ENCODE results near the gene WAC.

WAC gene

DNA sequence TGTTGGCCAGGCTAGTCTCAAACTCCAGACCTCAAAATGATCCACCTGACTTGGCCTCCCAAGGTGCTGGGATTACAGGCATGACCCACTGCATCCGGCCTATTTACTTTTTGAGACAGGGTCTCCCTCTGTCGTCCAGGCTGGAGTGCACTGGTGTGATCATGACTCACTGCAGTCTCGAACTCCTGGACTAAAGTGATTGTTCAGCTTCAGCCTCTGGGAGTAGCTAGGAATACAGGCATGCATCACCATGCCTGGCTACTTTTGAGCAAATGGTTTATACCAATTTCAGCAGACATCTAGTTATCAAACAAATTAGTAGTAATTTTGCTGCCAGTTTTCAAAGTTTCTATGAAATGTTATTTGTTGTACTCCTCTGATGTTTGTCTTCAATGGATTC is 2.2 kb upstream of the WAC start:
- in situ Hi-C loops (cut with MboI; ENCODE audit: low sequenced_read_pairs): no loop called here

DNA sequence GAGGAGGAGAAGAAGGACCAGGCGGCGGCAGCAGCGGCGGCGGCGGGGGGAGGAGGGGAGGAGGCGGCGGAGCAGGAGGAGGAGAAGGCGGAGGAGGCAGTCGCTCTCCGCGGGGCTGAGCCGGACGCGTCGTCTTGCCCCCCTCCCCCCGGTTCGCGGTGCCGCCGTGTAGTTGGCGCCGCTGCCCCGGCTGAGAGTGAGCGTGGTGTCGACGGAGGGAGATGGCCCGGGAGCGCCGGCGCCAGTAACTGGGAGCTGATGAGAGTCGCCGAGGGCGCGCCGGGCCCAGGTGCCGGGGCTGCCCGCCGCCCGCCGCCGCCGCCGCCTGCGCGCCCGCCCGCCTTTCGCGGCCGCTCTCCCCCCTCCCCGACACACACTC is 257 bp downstream of the WAC start:
- in situ Hi-C loops (cut with MboI; ENCODE audit: low sequenced_read_pairs): no loop called here

DNA sequence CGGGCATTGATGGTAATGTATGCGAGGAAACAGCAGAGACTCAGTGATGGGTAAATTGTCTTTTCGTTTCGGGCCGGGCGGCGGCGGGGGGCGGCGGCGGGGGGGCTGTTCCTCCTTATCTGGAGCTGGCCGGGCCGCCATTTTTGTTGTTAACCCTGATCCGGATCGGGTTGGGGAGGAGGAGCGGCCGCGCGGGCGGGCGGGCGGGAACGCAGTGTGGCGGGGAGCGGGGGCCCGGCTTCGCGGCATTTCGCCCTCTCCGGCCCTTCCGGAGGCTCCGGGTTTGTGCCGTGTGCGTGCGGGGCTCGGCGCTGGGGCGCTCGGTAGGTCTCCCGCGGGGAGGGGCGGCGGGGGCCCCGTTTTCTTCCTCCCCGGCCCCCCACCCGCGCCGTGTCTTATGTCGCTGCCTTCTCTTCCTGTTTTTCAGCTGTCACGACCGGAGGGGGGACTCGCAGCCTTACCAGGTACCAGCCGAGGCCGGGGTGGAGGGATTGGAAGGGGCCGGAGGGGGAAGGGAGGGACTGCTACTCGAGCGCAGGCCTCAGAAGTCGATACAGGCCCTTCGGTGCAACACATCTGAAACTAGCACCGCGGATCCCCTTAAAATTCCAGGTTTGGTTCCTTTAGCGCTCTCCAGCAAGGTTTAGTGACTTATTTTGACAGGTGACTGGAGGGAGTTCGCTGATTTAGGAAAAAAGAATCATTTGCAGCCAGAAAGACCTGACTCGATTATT is 820 bp downstream of the WAC start:
- in situ Hi-C loops (cut with MboI; ENCODE audit: low sequenced_read_pairs): no loop called here

DNA sequence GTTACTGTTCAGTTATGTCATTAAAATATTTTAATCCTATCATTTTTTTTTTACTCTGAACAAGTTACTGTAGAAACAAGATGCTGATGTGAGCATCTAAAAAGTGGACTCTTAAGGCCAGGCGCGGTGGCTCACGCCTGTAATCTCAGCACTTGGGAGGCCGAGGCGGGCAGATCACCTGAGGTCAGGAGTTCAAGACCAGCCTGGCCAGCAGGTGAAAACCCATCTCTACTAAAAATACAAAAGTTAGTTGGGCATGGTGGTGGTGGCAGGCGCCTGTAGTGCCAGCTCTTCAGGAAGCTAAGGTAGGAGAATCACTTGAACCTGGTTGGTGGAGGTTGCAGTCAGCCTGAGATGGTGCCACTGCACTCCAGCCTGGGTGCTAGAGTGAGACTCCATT is 2.9 kb downstream of the WAC start:
- in situ Hi-C loops (cut with MboI; ENCODE audit: low sequenced_read_pairs): no loop called here

DNA sequence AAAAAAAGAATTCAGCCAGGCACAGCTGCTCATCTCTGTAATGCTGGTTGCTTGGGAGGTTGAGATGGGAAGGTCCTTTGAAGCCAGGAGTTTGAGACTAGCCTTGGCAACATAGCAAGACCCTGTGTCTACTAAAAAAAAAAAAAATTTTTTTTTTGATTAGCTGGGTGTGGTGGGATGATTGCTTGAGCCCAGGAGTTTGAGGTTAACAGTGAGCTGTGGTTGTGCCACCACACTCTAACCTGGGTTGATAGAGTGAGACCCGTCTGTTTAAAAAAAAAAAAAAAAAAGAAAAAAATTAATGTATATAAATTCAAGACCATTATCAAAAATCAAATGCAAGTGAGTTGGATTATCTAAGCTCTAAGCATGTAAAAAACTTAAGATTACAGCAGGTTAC is 5.7 kb downstream of the WAC start:
- in situ Hi-C loops (cut with MboI; ENCODE audit: low sequenced_read_pairs): no loop called here

DNA sequence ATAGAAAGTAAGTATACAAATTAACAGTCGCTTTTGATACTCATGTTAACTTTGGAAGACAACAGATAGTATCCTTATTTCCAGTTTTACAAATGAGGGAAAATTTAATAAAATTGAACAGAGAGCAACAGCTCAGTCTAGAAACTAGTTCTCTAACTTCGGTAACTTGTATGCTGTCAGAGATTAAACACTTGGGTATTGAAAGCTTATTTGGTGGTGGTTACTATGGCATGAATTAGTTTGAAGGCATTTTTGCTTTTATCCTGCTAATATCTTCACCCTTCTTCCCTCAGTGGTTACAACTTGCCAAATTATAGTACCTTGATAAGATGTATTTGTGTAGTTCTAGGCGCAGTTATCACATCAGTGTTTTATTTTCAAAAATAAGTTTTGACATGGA is 7.2 kb downstream of the WAC start:
- in situ Hi-C loops (cut with MboI; ENCODE audit: low sequenced_read_pairs): no loop called here

DNA sequence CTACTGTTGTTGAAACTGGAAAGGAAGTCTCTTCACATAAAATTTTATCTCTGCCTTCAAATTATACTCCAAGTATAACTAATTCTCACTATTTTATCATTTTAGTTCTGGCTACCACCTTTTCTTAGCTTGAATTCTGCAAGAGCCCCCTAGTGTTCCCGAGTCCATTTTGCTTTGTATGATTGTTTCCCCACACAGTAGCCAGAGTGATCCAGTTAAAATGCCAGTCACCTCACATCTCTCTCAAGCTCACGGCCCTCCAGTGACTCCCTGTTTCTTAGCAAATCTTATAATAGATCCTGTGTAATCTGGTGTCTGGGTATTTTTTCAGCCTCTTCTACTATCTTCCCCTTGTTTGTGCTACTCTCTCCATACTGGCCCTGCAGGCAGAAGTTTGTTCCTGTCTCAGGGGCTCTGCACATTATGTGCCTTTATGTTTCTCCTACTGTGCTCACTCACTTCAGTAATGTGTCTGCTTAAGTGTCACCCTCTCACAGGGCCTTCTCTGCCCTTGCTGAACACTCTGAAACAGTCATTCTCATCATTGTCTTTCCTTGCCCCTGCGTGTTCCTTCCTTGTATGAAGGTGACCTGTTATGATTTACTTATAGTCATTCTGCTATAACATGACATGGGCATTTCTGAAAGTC is 8.9 kb downstream of the WAC start:
- in situ Hi-C loops (cut with MboI; ENCODE audit: low sequenced_read_pairs): no loop called here

DNA sequence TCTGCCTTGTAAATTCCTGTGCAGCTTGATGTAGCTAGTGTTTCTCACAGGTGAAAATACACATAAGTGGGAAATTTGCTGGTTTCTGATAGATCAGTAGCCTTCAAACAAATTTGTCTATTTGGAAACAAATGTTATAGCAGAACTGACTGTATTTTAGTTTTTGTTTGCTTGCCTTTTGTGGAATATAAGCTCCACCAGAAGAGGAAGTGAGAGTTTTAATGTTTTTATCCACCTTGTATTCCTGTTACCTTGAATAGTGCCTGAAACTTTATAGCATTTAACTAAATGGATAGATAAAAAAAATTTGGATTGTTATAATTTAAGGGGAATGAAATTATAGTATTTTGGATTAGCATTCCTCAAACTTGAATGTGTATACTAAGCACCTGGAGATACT is 9.8 kb downstream of the WAC start:
- in situ Hi-C loops (cut with MboI; ENCODE audit: low sequenced_read_pairs): no loop called here

DNA sequence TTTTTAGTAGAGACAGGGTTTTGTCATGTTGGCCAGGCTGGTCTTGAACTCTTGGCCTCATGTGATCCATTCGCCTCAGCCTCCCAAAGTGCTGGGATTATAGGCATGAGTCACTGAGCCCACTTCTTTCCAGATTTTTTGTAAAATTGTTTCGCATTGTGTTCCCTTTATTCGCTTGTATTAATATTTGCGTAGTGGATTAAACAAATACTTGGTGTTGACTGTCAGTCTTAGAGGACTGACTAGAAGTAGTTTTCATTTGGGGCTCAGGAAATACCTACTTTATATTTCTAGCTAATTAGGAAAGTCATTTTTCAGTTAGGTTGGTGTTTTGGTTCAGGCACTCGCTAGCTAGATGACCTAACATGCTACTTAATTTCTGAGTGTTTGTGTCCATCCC is 11.1 kb downstream of the WAC start:
- in situ Hi-C loops (cut with MboI; ENCODE audit: low sequenced_read_pairs): no loop called here

DNA sequence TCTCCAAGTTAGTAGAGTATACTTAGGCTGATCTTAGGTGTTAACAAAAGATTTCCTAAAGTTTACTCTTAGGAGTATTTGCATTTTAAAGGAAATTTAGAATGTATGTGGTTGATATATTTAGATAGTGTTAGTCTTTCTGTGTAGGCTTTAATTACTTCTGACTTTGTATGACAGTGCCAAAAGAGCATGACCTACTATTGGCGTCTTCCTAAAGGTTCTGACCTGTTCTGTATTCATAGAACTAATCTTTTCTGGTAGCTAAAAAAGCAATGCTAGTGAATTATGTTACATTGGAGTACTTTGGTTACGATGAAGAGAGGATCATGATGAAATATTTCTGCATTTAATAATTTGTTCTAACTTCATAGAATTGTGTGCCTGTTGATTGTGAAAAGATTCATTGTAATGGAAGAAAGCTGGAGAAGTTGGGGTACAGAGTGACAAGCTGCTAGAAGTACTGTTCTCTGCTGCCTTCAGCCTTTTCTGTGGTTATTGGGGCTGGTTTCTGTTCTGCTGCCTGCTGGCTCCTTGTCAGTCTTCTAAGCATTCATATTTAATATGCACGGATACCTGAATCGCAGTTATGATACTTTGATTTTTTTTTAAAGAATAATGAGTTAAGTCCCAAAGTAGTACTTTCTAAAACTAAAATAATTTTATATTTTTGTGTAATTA is 13.2 kb downstream of the WAC start:
- in situ Hi-C loops (cut with MboI; ENCODE audit: low sequenced_read_pairs): no loop called here

DNA sequence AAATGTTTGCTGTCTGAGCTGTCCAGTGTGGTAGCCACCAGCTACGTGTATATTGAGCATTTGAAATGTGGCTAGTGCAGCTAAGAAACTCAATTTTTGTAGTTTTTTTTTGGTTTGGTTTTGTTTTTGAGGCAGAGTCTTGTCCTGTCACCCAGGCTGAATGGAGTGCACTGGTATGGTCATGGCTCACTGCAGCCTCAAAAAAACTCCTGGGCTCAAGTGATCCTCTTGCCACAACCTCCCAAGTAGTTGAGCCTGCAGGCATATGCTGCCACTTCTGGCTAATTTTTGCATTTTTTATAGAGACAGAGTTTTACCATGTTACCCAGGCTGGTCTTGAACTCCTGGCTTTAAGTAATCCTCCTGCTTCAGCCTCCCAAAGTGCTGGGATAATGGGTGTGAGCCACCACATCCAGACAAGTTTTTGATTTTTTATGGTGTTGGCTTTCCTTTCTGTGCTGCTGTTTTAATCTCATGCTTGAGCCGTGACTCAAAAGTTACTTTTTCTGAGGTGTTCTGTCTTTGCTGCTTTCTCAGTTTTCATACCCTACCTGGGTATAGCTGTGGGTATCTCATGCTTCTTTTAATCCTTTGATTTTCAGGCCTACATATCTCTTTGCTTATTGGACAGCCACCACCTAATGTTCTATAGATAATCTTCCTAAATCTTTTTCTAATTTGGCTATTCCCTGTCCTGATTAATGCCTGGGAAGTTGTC is 16.0 kb downstream of the WAC start:
- in situ Hi-C loops (cut with MboI; ENCODE audit: low sequenced_read_pairs): no loop called here

DNA sequence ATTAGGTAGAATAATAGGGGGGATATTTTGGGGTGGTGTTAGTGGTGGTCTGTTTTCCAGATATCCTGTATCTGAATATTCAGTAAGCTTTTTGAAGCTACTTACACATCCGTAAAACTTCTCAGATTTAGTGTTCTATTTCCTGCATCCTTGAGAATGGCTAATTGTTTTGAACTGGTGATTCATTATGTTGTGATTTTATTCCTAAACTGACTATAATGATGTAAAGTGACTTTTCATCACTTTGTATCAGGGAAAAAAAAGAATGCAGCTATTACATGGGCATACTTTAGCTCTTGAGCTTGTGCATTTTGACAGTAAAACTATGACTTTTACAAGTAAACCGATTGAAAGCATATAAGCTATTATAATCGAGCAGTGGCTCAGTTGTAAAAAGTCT is 18.2 kb downstream of the WAC start:
- in situ Hi-C loops (cut with MboI; ENCODE audit: low sequenced_read_pairs): no loop called here

DNA sequence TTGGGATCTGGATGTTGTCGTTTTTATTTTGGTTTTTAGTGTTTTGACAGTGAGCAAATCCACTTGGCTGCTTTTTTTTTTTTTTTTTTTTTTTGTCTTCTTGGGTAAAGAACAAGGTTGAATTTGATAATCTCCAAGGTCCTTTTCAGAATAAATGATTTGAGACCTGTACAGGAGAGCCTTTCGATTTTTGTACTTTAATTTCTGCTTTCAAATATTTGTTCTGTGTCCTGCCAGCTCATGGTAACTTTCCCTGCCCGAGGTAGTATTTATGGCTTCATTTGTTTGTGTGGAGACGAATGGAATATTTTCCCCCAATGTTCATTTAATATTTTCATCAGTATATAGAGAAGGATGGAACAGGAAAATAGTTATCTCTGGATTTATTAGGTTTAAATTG is 19.9 kb downstream of the WAC start:
- in situ Hi-C loops (cut with MboI; ENCODE audit: low sequenced_read_pairs): no loop called here

DNA sequence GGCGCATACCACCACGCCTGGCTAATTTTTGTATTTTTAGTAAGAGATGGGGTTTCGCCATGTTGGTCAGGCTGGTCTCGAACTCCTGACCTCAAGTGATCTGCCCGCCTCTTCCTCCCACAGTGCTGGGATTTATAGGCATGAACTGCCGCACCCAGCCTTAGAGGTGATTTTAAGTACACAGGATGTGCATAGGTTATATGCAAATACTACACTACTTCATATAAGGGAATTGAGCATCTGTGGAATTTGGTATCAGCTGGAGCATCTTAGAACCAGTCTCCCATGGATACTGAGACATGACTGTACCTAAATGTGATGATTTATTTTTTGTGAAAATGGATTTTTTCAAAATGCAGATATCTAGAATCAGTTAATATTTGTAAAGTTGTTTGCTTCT is 21.1 kb downstream of the WAC start:
- in situ Hi-C loops (cut with MboI; ENCODE audit: low sequenced_read_pairs): no loop called here

DNA sequence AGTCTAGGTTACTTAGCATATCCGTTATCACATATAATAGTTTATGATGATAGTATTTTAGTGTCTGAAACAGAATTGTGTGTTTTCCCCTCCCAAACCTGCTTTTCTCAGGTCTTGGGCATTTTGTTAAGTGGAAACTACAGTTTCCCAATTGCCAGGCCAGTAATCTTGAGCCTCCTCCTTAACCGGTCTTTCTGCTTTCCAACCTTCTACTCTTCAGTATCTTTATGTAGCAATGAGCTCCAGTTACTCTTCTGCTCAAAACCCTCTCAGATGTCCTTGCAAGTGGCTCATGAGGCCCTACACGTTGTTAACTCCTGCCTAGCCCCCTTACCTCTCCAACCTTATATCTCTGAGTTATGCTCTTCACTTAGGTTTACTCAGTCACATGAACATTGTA is 22.0 kb downstream of the WAC start:
- in situ Hi-C loops (cut with MboI; ENCODE audit: low sequenced_read_pairs): no loop called here

DNA sequence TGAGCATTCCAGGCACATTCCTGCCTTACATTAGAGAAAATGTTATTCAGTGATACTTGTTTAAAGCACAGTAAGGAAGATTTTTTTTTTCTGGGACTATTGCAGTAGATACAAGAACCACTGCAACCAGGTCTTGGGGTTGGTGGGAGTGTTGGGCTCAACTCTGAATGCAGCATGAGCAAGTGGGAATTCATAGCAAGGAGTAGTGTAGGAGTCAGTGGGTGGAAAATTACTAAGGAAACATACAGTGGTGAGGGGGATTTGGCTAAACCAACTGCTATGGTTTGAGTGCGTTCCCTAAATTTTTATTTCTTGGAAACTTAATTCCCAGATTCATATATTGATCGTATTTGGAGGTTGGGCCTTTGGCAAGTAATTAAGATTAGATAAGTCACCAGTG is 22.4 kb downstream of the WAC start:
- in situ Hi-C loops (cut with MboI; ENCODE audit: low sequenced_read_pairs): no loop called here

DNA sequence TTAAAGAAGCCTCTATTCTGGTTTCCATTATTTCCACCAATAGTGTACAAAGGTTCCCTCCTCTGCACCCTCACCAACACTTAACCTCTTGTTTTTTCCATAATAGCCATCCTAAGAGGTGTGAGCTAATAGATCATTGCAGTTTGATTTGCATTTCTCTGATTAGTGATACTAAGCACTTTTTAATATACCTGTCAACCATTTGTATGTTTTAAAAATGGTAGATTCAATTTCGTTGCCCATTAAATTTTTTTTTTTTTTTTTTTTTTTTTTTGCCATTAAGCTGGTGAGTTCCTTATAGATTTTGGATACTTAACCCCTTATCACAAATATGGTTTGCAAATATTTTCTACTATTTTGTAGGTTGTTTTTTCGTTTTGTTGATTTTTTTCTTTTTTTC is 23.2 kb downstream of the WAC start:
- in situ Hi-C loops (cut with MboI; ENCODE audit: low sequenced_read_pairs): no loop called here

DNA sequence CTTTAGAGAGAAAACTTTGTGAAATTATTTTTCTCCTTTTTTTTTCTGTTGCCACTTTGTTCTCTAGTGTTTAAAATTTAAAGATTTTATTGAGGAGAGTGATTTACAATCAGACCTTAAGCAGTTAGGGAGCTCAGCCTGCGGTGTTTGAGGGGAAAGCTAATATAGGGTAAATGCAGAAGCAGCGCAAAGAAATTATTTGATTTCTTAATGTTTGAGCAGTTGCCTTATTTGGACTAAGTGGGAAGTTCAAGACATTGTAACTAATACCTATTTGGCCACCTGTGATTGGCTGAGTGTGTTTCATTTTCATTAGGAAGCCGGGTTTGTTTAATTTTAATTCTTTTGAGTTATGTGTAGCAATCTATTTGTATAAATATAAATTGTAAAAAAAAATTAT is 25.3 kb downstream of the WAC start:
- in situ Hi-C loops (cut with MboI; ENCODE audit: low sequenced_read_pairs): no loop called here

DNA sequence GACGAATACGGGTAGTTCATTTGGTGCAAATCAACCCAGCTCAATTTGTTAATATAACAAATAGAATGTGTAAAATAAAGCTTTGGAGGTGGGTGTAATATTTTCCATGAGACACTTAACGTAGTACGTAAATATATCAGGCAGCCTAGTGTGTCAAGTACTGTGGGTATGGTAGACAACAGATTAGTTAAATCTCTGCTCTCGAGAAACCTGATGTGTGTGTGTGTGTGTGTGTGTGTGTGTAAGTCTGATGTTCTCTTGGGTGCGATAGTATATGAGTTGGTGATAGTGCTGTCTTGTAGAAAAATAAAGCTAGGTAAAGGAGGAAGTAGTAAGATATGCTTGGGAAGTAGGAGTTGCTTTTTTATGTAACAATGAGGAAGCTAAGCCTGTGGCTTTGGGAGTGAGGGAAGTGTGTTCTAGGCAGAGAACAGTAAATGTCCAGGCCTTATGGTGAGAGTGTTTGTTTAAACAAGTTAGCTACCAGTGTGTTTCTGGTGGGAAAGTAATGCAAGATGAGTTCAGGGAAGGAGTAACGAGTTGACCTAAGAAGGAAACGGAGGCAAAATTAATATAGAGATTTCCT is 26.1 kb downstream of the WAC start:
- in situ Hi-C loops (cut with MboI; ENCODE audit: low sequenced_read_pairs): no loop called here

DNA sequence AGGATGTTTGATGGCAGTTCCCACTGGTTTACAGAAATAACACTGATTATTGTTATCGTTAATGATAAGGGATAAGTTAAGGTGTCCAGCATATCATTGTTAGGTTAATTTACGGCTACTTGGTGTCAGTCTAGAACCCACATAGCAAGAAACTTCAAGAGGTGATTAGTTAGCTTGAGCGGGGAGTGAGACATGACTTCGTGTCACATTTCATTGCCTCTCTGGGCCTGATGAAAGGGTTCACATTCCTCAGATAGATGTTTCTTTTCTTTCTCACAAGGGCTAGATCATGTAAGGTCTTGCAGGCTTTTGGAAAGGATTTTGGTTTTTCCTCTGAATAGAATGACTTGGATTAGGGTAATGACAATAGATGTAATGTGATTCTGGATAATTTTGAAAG is 26.7 kb downstream of the WAC start:
- in situ Hi-C loops (cut with MboI; ENCODE audit: low sequenced_read_pairs): no loop called here

DNA sequence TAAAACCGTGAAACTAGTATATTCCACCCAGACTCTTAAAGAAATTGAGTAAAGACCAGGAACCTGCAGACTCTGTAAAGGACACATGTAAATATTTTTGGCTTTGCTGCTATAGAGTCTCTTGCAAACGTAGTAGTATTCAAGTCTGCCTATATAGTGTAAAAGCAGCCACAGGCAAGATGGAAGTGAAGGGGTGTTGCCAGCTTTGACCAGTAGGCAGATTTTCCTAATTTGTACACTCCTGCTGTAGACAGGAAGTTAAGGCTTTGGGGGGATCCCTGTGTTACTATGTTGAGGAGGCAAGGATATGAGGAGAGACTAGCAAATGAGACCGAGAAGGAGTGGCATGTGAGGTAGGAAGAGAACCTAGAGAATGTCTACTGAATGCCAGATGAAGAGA is 27.7 kb downstream of the WAC start:
- in situ Hi-C loops (cut with MboI; ENCODE audit: low sequenced_read_pairs): no loop called here

Data from HL-60/S4 treated with retinoic acid at 250 ng/mL for 4 days and 3 days (cell line).